GM12891 (cell line): ENCODE data around the gene LCLAT1.

Source experiments
- POLR2AphosphoS5 ChIP-seq: IDR thresholded peaks from 2 replicates; pipeline ENCODE4 v1.6.1; 2011; ENCODE audit warnings: low read depth, low read length, control low read depth
- TAF1 ChIP-seq: IDR thresholded peaks from 2 replicates; pipeline ENCODE4 v1.6.1; 2011; ENCODE audit warnings: low read depth, low read length, control low read depth

- TF ChIP-seq TAF1, result no peak
- no peak for TF ChIP-seq POLR2AphosphoS5
Measured at GRCh38 chr2:30608643-30609042, 161.6 kb downstream of the LCLAT1 start.
